Activated naive CD8-positive, alpha-beta T cell treated with anti-CD3 and anti-CD28 coated beads, Interleukin-2, amount 50 U/mL, for 16 hours (primary cell): Measurements from ENCODE around the gene RALY.
A peak's percentile ranks its signal among the peaks of the same experiment; 100 is the strongest.
"Not testable (repeated sequence)": the region's sequence is repeated elsewhere in the genome, so short reads cannot be mapped to it uniquely, and the experiment has no call there.

Source experiments
- DNase-seq: peaks from one replicate; pipeline ENCODE4 v3.0.0-alpha.2; 2020; ENCODE audit warnings: low read depth, low spot score

Gene RALY

DNA sequence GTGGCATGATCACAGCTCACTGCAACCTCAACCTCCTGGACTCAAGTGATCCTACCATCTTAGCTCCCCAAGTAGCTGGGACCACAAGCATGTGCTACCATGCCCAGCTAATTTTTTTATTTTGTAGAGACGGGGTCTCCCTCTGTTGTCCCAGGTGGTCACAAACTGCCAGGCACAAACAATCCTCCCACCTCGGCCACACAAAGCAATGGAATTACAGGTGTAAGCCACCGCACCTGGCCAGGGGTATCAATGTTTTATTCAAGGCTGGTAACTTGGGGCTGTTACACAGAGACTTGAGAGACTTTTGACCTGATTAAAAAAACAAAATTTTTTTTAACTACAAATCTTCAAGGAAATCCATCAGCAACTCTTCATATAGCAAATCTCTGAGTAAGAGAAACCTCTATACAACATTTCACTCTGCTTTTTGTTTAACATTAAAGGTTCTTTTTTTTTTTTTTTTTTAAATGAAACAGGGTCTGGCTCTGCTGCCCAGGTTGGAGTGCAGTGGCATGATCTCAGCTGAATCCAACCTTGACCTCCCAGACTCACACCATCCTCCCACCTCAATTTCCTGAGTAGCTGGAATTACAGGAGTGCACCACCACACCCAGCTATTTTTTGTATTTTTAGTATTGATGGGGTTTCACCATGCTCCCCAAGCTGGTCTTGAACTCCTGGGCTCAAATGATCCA is 112.4 kb downstream of the RALY start:
- no peak for DNase-seq

GRCh38 chr20:34108616-34109174 is 115.0 kb downstream of the RALY start:
- DNase-seq: no peak

- DNase-seq: no peak
Observed at GRCh38 chr20:34109442-34109841, 115.7 kb downstream of the RALY start.

GRCh38 chr20:34110025-34110744 is 116.5 kb downstream of the RALY start:
- no peak for DNase-seq

GRCh38 chr20:34110745-34111641 is 117.3 kb downstream of the RALY start:
- no peak for DNase-seq

DNA sequence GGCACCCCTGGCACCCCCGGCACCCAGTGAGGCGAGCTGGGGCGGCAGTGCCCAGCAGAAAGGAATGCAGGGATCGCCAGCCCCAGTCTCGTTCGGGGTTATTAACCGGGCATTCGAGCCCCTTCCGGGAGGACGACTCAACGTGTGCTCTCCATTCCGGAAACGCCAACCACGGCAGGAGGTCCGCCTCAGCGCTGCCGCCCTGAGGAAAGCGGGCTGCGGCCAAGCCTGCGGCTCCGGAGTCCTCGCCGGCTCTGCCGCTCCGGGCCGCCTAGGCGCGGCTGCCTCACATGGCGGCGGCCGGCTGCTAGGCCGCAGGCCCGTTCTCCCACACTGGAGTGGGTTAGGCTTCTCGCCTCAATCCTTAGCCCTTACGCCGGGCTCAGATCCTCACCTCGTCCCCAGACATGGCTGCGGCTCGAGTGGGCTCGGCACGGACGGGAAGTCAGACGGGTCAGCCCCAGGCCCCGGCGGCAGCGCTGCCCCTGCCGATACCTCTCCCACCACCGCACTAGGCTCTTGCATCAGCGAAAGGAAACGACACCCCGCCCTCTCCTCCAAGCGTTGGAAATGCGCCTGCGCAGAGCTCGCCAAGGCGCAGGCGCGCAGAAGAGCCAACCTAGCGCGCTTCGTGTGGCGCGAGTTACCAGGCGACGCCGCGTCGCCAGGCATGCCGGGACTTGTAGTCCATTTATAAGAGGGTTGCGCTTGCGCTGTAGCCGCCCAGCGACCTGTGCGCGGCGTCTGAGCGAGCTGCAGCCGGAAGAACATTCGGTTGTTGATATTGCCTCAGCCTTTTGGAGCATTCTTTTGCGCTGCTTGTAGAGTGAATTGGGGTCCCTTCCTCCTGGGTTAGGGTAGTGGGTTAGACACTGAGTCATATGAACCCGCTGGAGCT is 118.2 kb downstream of the RALY start, which contains the start of gene EIF2S2:
EIF2S2 (minus strand) TSS at position 542 of the 898 bp plus-strand sequence; CDS start at position 409, 133 bp downstream.
- peak; percentile 85 for DNase-seq

GRCh38 chr20:34112600-34113101 is 118.9 kb downstream of the RALY start:
- no peak for DNase-seq

DNA sequence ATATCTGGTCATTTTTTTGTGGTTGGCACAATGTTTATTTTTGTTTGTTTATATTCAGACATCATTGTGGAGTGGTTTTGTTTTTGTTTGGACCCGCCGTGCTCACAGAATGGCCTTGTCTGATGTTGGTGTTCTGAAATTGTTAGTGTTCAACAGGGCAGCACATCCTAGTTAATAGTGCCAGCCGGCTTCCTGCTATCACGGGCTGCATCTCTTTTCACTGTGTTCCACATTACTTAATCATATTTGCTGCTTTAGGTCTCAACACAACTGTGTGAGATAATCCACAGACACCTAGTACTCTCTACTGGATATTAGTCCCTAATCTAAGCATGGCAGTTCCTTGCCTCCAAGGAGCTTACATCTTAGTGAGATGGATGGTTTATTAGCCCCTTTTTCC is 121.1 kb downstream of the RALY start:
- no peak for DNase-seq

DNA sequence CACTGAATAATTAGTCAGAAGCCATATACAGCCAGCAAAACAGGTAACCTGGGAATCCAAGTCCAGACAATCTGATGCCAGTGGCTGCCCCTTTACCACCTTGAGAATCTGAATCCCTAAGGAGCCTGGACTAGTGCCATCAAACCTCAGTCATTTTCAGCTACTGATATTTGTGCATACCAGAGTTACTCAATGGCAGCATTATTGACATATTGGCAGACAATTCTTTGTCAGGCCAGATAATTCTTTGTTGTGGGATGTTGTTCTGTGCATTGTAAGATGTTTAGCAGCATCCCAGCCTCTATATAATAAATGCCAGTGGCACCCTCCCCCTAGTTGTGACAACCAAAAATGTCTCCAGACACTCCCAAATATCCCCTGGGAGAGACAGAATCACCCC is 121.5 kb downstream of the RALY start:
- no peak for DNase-seq

DNA sequence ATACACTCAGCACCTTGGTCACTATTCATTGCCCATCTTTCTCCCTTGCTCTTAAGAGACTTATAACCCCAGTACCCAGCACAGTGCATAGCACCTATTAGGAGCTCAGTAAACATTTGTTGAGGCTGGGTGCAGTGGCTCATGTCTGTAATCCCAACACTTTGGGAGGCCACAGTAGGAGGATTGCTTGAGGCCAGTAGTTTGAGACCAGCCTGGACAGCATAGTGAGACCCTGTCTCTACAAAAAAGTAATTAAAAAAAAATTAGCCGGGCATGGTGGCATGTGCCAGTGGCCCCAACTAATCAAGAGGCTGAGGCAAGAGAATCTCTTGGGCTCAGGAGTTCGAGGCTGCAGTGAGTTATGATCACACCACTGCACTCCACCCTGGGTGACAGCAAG is 126.5 kb downstream of the RALY start:
- DNase-seq: no peak

GRCh38 chr20:34122274-34122980 is 128.7 kb downstream of the RALY start:
- DNase-seq: no peak

GRCh38 chr20:34123309-34123708 is 129.6 kb downstream of the RALY start:
- no peak for DNase-seq

- no peak for DNase-seq
Observed at GRCh38 chr20:34124469-34125249, 130.9 kb downstream of the RALY start.

DNA sequence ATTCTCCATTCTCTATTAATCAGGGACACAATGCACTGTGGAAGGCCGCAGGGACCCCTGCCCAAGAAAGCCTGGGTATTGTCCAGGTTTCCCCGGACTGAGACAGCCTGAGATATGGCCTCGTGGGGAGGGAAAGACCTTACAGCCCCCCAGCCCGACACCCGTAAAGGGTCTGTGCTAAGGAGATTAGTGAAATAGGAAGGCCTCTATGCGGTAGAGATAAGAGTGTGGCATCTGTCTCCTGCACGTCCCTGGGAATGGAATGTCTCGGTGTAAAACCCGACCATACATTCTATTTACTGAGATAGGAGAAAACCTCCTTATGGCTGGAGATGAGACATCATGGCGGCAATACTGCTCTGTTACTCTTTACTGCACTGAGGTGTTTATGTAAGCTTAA is 134.1 kb downstream of the RALY start:
- DNase-seq: no peak

DNA sequence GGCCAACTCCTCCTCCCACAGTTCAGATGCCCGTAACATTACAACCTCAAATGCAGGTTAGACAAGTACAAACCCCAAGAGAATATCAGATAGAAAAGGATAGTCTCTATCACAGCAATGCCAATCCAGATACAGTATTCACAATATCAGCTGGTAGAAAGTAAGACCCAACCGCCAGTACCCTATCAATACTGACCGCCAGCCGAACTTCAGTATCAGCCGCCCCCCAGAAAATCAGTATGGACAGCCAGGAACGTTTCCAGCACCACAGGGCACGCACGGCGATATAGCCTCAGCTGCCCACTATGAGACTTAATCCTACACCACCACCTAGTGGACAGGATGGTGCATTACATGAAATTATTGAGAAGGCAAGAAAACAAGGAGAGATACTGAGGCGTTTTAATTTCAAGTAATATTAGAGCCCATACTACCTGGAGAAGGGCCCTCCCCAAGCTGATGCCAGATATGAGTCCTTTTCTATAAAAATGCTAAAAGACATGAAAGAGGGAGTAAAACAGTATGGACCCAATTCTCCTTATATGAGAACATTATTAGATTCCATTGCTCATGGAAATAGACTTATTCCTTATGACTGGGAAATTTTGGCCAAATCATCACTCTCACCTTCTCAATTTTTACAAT is 135.9 kb downstream of the RALY start:
- DNase-seq: no peak

GRCh38 chr20:34131491-34131890 is 137.8 kb downstream of the RALY start:
- no peak for DNase-seq

GRCh38 chr20:34132491-34132890 is 138.8 kb downstream of the RALY start:
- not testable (repeated sequence) for DNase-seq

GRCh38 chr20:34132943-34133342 is 139.2 kb downstream of the RALY start:
- DNase-seq: not testable (repeated sequence)
